ENCODE measurements around the gene PROKR1.

DNA sequence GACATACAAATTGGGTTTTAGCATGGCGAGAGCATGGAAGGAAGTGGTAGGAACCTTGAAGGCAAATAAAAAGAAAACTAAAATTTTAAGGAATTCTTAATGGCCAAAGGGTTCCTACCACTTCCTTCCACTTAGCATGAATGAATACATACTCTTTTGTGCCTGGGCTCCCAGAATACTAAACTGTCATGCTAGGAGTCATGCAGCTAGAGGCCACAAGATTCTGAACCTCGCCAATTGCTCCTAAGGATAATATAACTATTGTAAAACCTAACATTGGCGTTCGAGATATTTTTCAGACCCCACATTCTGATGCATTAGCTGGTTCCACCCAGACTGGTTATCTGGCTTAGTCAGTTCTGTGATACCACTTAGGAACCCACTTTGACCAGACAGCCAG lies 52.6 kb downstream of the PROKR1 start:
- TF ChIP-seq, protein P1, sequence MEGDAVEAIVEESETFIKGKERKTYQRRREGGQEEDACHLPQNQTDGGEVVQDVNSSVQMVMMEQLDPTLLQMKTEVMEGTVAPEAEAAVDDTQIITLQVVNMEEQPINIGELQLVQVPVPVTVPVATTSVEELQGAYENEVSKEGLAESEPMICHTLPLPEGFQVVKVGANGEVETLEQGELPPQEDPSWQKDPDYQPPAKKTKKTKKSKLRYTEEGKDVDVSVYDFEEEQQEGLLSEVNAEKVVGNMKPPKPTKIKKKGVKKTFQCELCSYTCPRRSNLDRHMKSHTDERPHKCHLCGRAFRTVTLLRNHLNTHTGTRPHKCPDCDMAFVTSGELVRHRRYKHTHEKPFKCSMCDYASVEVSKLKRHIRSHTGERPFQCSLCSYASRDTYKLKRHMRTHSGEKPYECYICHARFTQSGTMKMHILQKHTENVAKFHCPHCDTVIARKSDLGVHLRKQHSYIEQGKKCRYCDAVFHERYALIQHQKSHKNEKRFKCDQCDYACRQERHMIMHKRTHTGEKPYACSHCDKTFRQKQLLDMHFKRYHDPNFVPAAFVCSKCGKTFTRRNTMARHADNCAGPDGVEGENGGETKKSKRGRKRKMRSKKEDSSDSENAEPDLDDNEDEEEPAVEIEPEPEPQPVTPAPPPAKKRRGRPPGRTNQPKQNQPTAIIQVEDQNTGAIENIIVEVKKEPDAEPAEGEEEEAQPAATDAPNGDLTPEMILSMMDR (IDR thresholded peaks at IDR 0.05) = no peak
- no peak for TF ChIP-seq POLR2A (IDR thresholded peaks at IDR 0.05)

Measured in tibial nerve (tissue), 3 donors.